HepG2 (cell line): ENCODE results near the gene YPEL3. TPM values are rescaled to one million over a fixed set of nuclear protein-coding genes. Genes with fewer than 3 reads are reported as not detected.

Experiments used
- AGO1 ChIP-seq: fragments of 200-400 bp; formaldehyde crosslinking; IDR thresholded peaks from 2 replicates; pipeline ENCODE4 v1.6.1; 2017; ENCODE audit warnings: mild to moderate bottlenecking, low read depth, low read length, moderate library complexity; ENCODE audit not compliant: poor library complexity, severe bottlenecking
- ATAD3A ChIP-seq: sonication (generic); formaldehyde crosslinking; IDR thresholded peaks from 2 replicates; pipeline ENCODE4 v1.4.0; 2020; ENCODE audit warnings: missing genetic modification reagents
- CAMTA2 ChIP-seq: sonication (generic); formaldehyde crosslinking; IDR thresholded peaks from 2 replicates; pipeline ENCODE4 v1.4.0; 2020; ENCODE audit warnings: mild to moderate bottlenecking, missing genetic modification reagents, borderline replicate concordance
- CBFB ChIP-seq: sonication (generic); formaldehyde crosslinking; IDR thresholded peaks from 2 replicates; pipeline ENCODE4 v1.4.0; 2020; ENCODE audit warnings: missing genetic modification reagents
- DNMT1 ChIP-seq: sonication (generic); formaldehyde crosslinking; IDR thresholded peaks from 2 replicates; pipeline ENCODE4 v1.5.1; 2020; ENCODE audit warnings: mild to moderate bottlenecking, missing genetic modification reagents
- ELF1 ChIP-seq: sonication (generic); formaldehyde crosslinking; IDR thresholded peaks from 2 replicates; pipeline ENCODE4 v1.4.0; 2020; ENCODE audit warnings: missing genetic modification reagents
- GTF3A ChIP-seq: sonication (generic); formaldehyde crosslinking; conservative IDR thresholded peaks from 2 replicates; pipeline ENCODE4 v1.4.0; 2020; ENCODE audit warnings: mild to moderate bottlenecking, missing genetic modification reagents
- HBP1 ChIP-seq: IDR thresholded peaks from 2 replicates; pipeline ENCODE4 v1.6.1; 2016; ENCODE audit warnings: low read depth, control low read depth
- HOXA7 ChIP-seq: sonication (generic); formaldehyde crosslinking; IDR thresholded peaks from 2 replicates; pipeline ENCODE4 v1.8.1; 2022; ENCODE audit warnings: mild to moderate bottlenecking, missing genetic modification reagents, moderate library complexity
- KLF11 ChIP-seq: IDR thresholded peaks from 2 replicates; pipeline ENCODE4 v1.6.1; 2016; ENCODE audit warnings: missing compliant biosample characterization
- MAFG ChIP-seq: sonication (generic); formaldehyde crosslinking; IDR thresholded peaks from 2 replicates; pipeline ENCODE4 v1.5.1; 2020; ENCODE audit warnings: mild to moderate bottlenecking, missing genetic modification reagents
- MXD4 ChIP-seq: IDR thresholded peaks from 2 replicates; pipeline ENCODE4 v1.6.1; 2016; ENCODE audit warnings: mild to moderate bottlenecking, missing biosample characterization, missing genetic modification reagents
- NCOR1 ChIP-seq: fragments of 200-600 bp; sonication (generic); IDR thresholded peaks from 2 replicates; pipeline ENCODE4 v1.7.0; 2017; ENCODE audit warnings: antibody characterized with exemption, low read length, borderline replicate concordance
- PLRG1 ChIP-seq: fragments of 450-650 bp; conservative IDR thresholded peaks from 2 replicates; pipeline ENCODE4 v1.6.1; 2016
- SMC3 ChIP-seq: IDR thresholded peaks from 2 replicates; pipeline ENCODE4 v1.6.1; 2011; ENCODE audit warnings: low read length, improper control_type of control experiment
- SSRP1 ChIP-seq: IDR thresholded peaks from 2 replicates; pipeline ENCODE4 v1.6.1; 2016; ENCODE audit warnings: control low read depth
- TRIM24 ChIP-seq: sonication (generic); formaldehyde crosslinking; IDR thresholded peaks from 2 replicates; pipeline ENCODE4 v1.8.0; 2022; ENCODE audit warnings: mild to moderate bottlenecking, missing genetic modification reagents
- XBP1 ChIP-seq: sonication (generic); formaldehyde crosslinking; IDR thresholded peaks from 2 replicates; pipeline ENCODE4 v1.5.0; 2020; ENCODE audit warnings: missing genetic modification reagents
- ZNF160 ChIP-seq: sonication (generic); formaldehyde crosslinking; IDR thresholded peaks from 2 replicates; pipeline ENCODE4 v1.8.0; 2022; ENCODE audit warnings: mild to moderate bottlenecking, inconsistent platforms, missing genetic modification reagents
- ZNF24 ChIP-seq: fragments of 450-650 bp; IDR thresholded peaks from 2 replicates; pipeline ENCODE4 v1.6.1; 2017; ENCODE audit warnings: antibody characterized with exemption, mild to moderate bottlenecking
- ZNF280B ChIP-seq: sonication (generic); formaldehyde crosslinking; IDR thresholded peaks from 2 replicates; pipeline ENCODE4 v1.5.0; 2020; ENCODE audit warnings: missing genetic modification reagents, mild to moderate bottlenecking, borderline replicate concordance
- ZNF282 ChIP-seq: fragments of 450-650 bp; IDR thresholded peaks from 2 replicates; pipeline ENCODE4 v1.6.1; 2018; ENCODE audit not compliant: partially characterized antibody
- ZNF337 ChIP-seq: sonication (generic); formaldehyde crosslinking; IDR thresholded peaks from 2 replicates; pipeline ENCODE4 v1.5.1; 2020; ENCODE audit warnings: missing genetic modification reagents, low read depth, mild to moderate bottlenecking, borderline replicate concordance
- ZNF512B ChIP-seq: sonication (generic); formaldehyde crosslinking; IDR thresholded peaks from 2 replicates; pipeline ENCODE4 v1.5.1; 2020; ENCODE audit warnings: missing genetic modification reagents, mild to moderate bottlenecking, borderline replicate concordance
- ZNF549 ChIP-seq: sonication (generic); formaldehyde crosslinking; IDR thresholded peaks from 2 replicates; pipeline ENCODE4 v1.5.0; 2020; ENCODE audit warnings: missing genetic modification reagents
- polyA plus RNA-seq, 8 experiments: library from polyadenylated mRNA; depleted of rRNA in 3 of 8; stranded (reverse) in 7 of 8; unstranded in 1 of 8; fragments of >200 nt; fragmentation: Illumina TruSeq in 4 of 8; extraction: Trizol in 4 of 8; gene quantifications; 2 replicates each; pipeline versions ENCODE4 v1.2.1 to v1.2.3, GENCODE V29; 2011 to 2016; ENCODE audit warnings: low read depth in 4 of 8, missing spikeins in 1 of 8, mixed read lengths in 1 of 8; ENCODE audit not compliant: insufficient read depth in 1 of 8
- total RNA-seq, 5 experiments: library from RNA; depleted of rRNA; stranded (reverse); fragments of >200 nt; fragmentation: Illumina TruSeq; extraction: Trizol; gene quantifications; 2 replicates each; pipeline ENCODE4 v1.2.3, GENCODE V29; 2016; ENCODE audit warnings: low read depth in 1 of 5

YPEL3 gene
- total and polyA plus RNA-seq, 2 of the 13 experiments (the other 11 are each of a cell fraction or from before 2014, with no cell fraction given): 5.4 to 47.0 TPM

- TF ChIP-seq ATAD3A (no peak), AGO1 (no peak), ZNF282 (no peak), HBP1 (peak; percentile 68; the same call in 1 of the 2 replicates), ZNF337 (CRISPR knock-in tag) (peak; percentile 96; the same call in 1 of the 2 replicates), ZNF512B (CRISPR knock-in tag) (peak; percentile 84; the same call in 1 of the 2 replicates), ZNF160 (CRISPR knock-in tag) (peak; percentile 90; the same call in 1 of the 2 replicates), KLF11 (peak; percentile 98), ZNF549 (CRISPR knock-in tag) (0 out of 2 replicates have a peak, but pooled peaks have one; percentile 46), XBP1 (CRISPR knock-in tag) (no peak), CBFB (CRISPR knock-in tag) (peak; percentile 91), PLRG1 (no peak), SSRP1 (CRISPR knock-in tag) (no peak), DNMT1 (CRISPR knock-in tag) (peak; percentile 79; the same call in 1 of the 2 replicates), ZNF280B (peak; percentile 99), MXD4 (CRISPR knock-in tag) (peak; percentile 96), SMC3 (no peak), TRIM24 (CRISPR knock-in tag) (peak; percentile 94), NCOR1 (no peak), HOXA7 (CRISPR knock-in tag) (no peak), CAMTA2 (CRISPR knock-in tag) (no peak), ZNF24 (no peak; the same call in 1 of the 2 replicates), GTF3A (CRISPR knock-in tag) (0 out of 2 replicates have a peak, but pooled peaks have one; percentile 89), MAFG (CRISPR knock-in tag) (no peak), ELF1 (CRISPR knock-in tag) (peak; percentile 82)
Measured at GRCh38 chr16:30052671-30053372, 43.2 kb downstream of the YPEL3 start (continued).
